Globus pallidus (tissue), 1 donor: ENCODE data around the gene DUSP15.
A peak's percentile ranks its signal among the peaks of the same experiment; 100 is the strongest.

ENCODE experiments used
- DNase-seq: peaks from one replicate; pipeline ENCODE4 v3.0.0-alpha.2; 2015; ENCODE audit warnings: low spot score

DUSP15 gene

GRCh38 chr20:31894980-31895675, 24.8 kb upstream of the DUSP15 start:
- peak; percentile 66 for DNase-seq

DNA sequence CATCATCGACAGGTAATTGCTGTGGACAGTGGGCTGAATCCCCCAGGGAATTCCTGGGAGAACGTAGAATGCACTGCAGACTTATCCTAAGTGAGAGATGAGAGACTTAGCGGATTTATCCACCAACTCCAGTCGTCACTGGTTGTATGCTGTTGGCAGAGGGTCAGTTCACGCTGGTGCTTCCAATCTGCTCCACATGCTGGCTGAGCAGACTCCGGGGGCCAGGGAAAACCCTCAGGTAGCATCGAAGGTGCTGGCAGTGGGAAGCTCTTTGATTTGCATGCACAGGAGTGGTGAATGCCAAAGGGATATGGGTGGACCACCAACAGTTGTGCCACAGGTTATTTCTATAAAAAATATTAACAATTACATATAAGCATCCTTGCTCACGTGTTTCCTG, 20.3 kb upstream of the DUSP15 start:
- no peak for DNase-seq

- DNase-seq: no peak
Measured at GRCh38 chr20:31883829-31884228, 13.5 kb upstream of the DUSP15 start.

GRCh38 chr20:31881945-31882344, 11.6 kb upstream of the DUSP15 start:
- DNase-seq: no peak

GRCh38 chr20:31879143-31879987, 9.0 kb upstream of the DUSP15 start:
- DNase-seq: peak; percentile 91

DNA sequence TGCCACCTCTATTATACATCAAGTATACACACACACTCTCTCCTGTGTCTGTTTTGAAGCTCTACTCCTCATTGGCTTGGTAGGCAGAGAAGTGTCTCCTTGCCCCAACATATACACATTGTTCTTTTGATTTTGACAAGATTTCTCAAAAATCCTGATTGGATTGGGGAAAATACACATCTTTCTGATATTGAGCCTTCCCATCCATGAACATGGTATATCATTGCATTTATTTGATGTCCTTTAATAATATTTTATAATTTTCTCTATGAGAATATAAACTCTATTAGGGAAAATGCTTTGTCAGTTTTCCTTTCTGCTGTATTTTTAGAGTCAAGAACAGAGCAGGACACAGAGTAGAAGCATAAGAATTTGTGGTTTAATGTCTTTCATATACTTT, 7.4 kb upstream of the DUSP15 start:
- no peak for DNase-seq

DNA sequence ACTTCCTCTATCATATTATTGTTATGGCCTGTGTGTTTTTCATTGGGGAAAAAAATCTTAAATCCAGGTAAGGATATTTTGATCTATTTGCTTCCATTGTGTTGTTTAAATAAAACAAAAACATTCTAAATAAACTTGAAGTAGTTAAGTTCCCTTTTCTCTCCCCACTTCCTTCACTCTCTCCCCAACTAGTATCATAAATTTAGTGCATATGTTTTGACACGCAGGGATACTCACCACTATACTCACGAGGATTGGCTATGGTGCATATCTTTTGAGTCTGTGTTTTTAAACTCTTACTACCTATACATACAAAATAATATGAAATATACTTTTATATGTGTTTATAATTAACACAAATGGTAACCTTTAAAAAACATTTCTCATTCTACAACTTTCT, 5.3 kb upstream of the DUSP15 start:
- no peak for DNase-seq

- DNase-seq: no peak
Measured at GRCh38 chr20:31872406-31872805, 2.1 kb upstream of the DUSP15 start.

DNA sequence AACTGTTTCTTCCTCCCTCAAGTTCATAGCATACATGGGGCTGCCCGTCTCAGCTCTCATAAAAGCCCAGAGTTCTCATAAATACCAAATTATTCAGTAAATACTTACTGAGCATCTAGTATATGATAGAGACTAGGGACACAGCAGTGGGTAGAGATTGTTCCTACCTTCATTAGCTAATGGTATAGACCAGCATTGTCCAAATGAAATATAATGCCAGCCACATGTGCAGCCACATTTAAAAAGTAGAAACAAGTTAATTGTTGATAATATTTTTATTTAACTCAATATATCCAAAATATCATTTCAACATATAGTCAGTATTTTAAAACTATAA, 1.3 kb upstream of the DUSP15 start:
- DNase-seq: no peak

DNA sequence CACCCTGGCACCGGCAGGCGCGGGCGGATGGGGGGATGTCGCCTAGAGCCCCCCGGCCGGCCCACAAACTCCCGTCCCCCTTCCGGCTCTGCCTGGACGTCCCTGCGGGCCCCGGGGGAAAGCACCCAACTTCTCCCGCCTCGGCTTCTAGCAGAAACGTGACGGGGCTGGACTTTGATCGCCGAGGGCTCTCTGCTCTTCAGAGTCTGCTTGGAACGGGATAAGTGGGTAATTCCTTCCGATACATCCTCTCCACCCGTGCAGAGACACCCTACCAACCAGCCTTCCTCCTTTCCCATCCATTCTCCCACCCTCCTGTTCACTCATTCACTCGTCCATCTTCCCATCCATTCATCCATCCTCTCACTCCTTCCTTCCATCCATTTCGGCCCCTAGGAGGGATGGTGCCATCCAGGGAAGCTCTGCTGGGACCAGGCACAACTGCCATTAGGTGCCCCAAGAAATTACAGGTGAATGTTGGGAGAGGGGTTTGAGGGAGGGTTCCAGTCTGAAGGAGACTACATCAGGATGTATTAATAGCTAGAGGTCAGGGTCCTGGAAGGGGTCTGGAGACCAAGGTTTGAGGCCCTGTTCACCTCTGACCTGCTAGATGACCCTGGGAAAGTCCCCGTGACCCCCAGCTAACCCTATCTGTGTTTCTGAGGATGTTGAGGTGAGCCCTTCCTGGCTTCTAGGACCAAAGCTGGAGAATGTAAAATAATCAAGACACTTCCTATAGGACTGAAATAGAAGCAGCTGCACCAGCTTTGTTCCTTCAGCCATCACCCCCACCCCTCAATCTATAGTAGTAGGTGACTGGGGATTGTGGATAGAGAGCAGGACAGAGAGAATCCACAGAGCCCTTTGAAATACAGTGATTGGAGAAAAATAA, 645 bp upstream of the DUSP15 start:
- DNase-seq: no peak

- no peak for DNase-seq
Measured at GRCh38 chr20:31869673-31869941, 720 bp downstream of the DUSP15 start.

- peak; percentile 12 for DNase-seq
Measured at GRCh38 chr20:31868853-31869672, 1.3 kb downstream of the DUSP15 start.

GRCh38 chr20:31866221-31866620, 4.1 kb downstream of the DUSP15 start:
- no peak for DNase-seq

DNA sequence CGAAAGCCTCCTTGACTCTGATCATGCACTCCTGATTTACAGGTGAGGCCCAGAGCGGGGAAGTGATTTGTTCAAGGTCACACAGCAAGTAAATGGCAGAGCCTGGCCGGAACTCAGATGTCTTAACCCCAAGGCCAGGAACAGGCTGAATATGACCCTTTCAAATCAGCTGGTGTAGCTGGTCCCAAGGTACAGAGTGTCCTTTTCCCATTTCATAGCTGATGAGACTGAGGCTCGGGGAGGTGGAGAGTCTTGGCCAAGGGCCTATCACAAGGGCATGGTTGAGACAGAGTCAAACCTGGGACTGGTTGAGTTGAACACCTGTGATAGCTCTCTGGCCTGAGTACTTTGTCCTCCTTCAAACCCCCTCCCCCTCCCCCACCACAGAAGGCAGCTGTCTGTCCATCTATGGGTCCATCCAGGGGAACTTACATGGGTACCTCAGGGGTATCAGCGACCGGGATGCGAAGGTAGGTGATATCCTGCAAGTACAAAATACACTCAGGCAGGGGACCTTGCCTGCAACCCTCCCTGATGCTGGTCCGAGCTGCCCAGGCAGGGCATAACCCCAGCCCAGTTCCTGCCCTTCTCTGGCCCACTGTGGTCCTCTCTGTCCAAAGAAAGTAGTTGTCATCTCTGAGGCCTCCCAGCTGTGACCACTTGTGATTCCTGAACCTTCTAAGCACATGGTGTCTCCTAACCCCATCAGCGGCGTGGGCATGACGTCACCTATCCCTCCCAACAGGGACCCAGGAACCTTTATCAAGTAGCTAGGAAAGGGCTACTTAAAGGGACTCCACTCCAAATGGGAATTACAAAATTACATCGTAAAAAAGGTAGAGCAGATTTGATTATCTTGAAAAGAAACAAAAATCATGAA, 5.6 kb downstream of the DUSP15 start:
- no peak for DNase-seq

GRCh38 chr20:31863296-31864085, 6.8 kb downstream of the DUSP15 start:
- no peak for DNase-seq

DNA sequence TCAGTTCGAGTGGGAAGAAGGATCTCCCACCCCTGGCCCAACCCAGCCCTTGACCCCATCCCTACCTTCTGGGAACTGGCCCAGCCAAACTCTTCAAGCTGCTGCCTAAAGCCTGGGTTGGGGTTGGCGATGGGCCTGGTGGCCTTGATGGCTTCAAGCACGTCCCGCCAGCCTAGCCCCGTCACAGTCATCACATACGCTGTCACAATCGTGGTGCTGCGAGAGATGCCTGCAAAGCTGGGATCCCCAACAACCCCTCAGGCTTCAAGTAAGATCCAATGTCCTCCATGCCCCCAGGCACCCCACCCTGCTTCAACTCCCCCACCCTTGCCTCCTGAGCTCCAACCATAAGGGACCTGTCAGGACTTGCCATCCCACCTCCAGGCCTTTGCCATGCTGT, 7.8 kb downstream of the DUSP15 start:
- no peak for DNase-seq

- no peak for DNase-seq
Measured at GRCh38 chr20:31862157-31862470, 8.2 kb downstream of the DUSP15 start.

DNA sequence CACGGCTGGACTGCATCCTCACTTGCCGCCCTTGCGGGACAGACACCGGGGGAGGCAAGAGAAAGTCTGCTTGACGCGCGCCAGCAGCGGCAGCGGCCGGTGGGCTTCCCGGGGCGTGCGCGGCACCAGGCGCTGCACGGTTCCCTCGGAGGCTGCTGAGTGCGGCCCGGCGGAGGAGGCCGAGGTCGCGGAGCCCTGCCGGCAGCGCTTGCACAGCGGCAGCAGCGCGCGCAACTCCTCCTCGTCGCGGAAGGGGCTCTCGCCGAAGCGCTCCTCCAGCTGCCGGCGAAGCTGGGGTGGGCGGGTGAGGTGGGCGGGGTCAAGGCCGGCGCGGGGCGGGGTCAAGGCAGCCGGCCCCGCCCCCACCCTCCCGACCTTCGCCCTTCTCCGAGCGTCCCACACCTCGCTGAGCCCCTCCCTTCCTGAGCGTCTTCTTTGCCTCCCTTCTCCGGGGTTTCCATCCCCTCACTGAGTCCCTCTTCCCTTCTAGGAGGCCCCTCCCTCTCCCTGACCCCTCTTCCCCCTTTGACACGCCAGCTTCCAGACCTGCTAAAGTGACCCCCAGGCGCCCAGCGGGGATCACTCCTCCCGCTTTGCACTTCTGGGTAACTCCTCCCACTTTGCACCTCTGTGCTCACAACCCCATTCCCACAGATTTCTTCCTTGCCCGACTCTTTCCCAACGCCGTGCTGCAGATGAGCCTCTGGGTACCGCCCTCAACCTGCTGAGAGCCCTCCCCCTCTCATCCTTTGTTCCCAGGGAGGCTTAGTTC, 8.8 kb downstream of the DUSP15 start:
- DNase-seq: peak; percentile 19

DNA sequence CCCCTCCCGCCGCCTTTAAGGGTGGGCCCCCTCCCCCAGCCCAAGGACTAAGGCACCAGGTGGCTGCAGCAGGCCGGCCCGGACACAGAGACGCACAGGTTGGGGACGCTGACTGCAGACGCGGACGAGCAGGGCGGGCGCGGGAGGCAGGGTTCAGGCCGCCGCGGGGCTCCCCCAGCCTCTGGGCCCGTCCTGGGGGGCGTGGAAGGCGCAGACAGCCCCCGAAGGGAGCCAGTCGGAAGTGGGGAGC, 9.3 kb downstream of the DUSP15 start:
- no peak for DNase-seq
